ENCODE measurements around the gene ZNF746. TPM values are rescaled to one million over a fixed set of nuclear protein-coding genes. Genes with fewer than 3 reads are reported as not detected.

The ZNF746 gene
- total RNA-seq, 1 donor from 2014 or later: 29.0 TPM

DNA sequence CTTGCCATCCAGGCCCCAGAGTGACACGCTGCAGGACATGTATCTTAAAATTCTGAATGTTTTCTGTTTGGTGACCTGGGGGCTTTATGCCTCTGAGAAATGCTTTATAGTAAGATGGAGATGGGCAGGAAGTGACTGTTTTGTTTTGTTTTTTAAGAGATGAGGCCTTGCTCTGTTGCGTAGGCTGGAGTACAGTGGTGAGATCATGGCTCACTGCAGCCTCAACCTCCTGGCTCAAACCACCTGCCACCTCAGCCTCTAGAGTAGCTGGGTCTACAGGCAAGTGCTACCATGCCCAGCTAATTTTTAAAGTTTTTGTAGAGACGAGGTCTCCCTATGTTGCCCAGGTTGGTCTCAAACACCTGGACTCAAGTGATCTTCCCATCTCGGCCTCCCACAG is 57.4 kb downstream of the ZNF746 start:
- TF ChIP-seq, protein P1, sequence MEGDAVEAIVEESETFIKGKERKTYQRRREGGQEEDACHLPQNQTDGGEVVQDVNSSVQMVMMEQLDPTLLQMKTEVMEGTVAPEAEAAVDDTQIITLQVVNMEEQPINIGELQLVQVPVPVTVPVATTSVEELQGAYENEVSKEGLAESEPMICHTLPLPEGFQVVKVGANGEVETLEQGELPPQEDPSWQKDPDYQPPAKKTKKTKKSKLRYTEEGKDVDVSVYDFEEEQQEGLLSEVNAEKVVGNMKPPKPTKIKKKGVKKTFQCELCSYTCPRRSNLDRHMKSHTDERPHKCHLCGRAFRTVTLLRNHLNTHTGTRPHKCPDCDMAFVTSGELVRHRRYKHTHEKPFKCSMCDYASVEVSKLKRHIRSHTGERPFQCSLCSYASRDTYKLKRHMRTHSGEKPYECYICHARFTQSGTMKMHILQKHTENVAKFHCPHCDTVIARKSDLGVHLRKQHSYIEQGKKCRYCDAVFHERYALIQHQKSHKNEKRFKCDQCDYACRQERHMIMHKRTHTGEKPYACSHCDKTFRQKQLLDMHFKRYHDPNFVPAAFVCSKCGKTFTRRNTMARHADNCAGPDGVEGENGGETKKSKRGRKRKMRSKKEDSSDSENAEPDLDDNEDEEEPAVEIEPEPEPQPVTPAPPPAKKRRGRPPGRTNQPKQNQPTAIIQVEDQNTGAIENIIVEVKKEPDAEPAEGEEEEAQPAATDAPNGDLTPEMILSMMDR (IDR thresholded peaks at IDR 0.05): no peak
- TF ChIP-seq POLR2A (IDR thresholded peaks at IDR 0.05) (no peak), POLR2AphosphoS5 (IDR thresholded peaks at IDR 0.05; ENCODE audit: insufficient read depth in 1 of 2, low read depth in 1 of 2) (no peak)
- peak; percentile 46 to 49 for DNase-seq (ENCODE audit: extremely low spot score in 2 of 2)
- intact Hi-C loops (cut with DNase I): no loop called here

DNA sequence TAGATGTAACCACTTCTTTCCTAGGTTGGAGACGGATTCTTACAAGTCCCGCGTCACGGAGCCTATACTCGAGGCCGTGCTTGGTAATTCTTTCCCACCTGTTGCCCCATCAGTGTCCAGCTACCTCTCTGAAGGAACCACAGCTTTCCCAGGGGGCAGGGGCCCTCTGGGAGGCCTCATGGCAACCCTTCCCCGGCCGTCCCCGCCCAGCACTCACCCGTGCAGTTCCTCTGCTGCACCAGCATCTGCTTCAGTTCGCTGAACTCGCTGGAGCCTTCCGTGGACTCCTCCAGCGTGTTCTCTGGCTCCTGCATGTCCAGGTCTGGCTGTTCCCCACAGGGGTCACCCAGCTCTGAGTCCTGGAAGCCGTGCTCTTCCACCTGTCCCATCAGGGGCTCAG is 61.3 kb downstream of the ZNF746 start:
- Histone ChIP-seq H3K4me3 (no peak overlapping the region), H3K36me3 (peaks cover 0 to 37% of the 10 kb centered on the region in 2 donors), H3K27ac (no peak overlapping the region), H3K27me3 (no peaks in the 10 kb centered on the region), H3K4me1 (no peaks in the 10 kb centered on the region), H3K9me3 (no peaks in the 10 kb centered on the region)
- no peak for TF ChIP-seq POLR2AphosphoS5 (IDR thresholded peaks at IDR 0.05; ENCODE audit: insufficient read depth in 1 of 2, low read depth in 1 of 2)
- TF ChIP-seq POLR2A (IDR thresholded peaks at IDR 0.05): no peak
- TF ChIP-seq, protein P1 (IDR thresholded peaks at IDR 0.05): no peak
- DNase-seq (ENCODE audit: extremely low spot score in 2 of 2): peak in 1 of 2 donors; percentile 47
- intact Hi-C loops (cut with DNase I): no loop called here

More for the DNA sequence above, 57.4 kb downstream of the ZNF746 start:
- no peaks in the 10 kb centered on the region for H3K27me3 ChIP-seq
- no peaks in the 10 kb centered on the region for H3K4me1 ChIP-seq
- no peak overlapping the region for H3K27ac ChIP-seq
- no peaks in the 10 kb centered on the region for H3K9me3 ChIP-seq
- no peak overlapping the region for H3K4me3 ChIP-seq
- H3K36me3 ChIP-seq: peaks cover 0 to 16% of the 10 kb centered on the region in 2 donors

DNA sequence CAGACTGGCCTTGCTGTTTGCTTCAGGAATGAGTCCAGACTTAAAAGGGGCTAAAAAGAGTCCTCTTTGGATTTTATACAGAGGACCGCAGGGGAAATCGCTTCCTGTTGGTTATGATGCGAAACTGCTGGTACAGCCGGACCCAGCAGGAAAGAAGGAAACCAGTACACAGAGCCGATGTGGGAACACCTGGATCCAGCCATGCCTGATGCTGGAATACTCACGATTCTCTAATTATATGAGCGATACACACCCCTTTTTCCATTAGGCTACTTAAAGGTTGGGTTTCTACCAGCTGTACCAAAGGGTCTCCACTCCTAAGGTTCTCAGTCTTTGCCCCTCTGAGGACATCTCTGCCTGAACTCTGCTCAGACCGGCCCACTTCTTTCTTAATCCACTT is 64.5 kb downstream of the ZNF746 start:
- H3K27ac ChIP-seq: no peak overlapping the region
- peaks cover 0 to 47% of the 10 kb centered on the region in 2 donors for H3K36me3 ChIP-seq
- TF ChIP-seq, protein P1 (IDR thresholded peaks at IDR 0.05): no peak
- intact Hi-C loops (cut with DNase I): no loop called here
- DNase-seq (ENCODE audit: extremely low spot score in 2 of 2): no peak
- H3K4me3 ChIP-seq: no peak overlapping the region
- no peaks in the 10 kb centered on the region for H3K9me3 ChIP-seq
- no peaks in the 10 kb centered on the region for H3K4me1 ChIP-seq
- no peaks in the 10 kb centered on the region for H3K27me3 ChIP-seq

DNA sequence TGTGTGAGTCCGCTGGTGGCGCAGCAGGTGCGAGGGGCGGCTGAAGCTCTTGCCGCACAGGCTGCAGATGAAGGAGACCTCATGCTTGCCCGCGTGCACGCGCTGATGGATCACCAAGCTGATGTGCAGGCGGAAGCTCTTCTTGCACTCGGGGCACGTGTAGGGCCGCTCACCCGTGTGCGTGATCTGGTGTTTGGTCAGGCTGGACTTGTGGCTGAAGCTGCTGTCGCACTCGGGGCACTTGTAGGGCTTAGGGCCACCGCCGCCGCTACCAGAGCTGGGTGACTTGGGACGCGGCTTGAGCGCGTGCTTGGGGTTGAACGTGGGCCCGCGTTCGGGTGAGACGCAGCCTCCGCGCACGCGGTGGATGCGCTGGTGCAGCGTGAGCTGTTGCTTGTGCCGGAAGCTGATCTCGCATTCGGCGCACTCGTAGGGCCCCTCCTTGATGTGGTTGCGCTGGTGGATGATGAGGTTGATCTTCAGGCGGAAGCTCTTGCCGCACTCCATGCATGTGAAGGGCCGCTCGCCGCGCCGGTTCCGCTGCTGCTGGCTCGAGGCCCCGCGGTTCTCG is 65.4 kb downstream of the ZNF746 start:
- TF ChIP-seq, protein P1 (IDR thresholded peaks at IDR 0.05): no peak
- TF ChIP-seq POLR2AphosphoS5 (IDR thresholded peaks at IDR 0.05; ENCODE audit: insufficient read depth in 1 of 2, low read depth in 1 of 2) (no peak), POLR2A (IDR thresholded peaks at IDR 0.05) (no peak)
- intact Hi-C loops (cut with DNase I): no loop called here
- DNase-seq (ENCODE audit: extremely low spot score in 2 of 2): no peak
- Histone ChIP-seq H3K9me3 (no peaks in the 10 kb centered on the region), H3K36me3 (peaks cover 0 to 47% of the 10 kb centered on the region in 2 donors), H3K27ac (no peak overlapping the region), H3K27me3 (no peaks in the 10 kb centered on the region), H3K4me3 (no peak overlapping the region), H3K4me1 (no peaks in the 10 kb centered on the region)

DNA sequence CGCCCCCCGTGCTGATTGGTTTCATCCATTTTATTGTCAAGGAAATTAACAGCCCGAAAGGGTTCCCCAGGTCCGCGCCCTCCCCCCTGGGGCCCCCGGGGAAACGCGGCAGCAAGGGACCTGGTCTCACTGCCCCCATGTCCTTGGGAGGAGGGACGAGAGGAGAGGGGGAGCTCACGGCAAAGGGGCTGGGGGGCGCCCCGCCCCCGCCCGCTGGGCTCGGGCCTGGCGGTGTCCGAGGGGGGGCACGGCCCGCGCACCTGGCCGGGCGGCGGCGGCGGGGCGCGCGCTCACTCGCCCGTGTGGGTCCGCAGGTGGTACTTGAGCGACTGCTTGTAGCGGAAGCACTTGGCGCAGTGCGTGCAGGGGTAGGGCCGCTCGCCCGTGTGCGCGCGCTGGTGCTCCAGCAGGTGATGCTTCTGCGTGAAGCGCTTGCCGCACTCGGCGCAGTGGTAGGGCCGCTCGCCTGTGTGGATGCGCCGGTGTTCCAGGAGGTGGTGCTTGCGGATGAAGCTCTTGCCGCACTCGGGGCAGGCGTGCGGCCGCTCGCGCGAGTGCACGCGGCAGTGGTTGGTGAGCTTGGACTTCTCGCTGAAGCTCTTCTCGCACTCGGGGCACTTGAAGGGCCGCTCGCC is 66.0 kb downstream of the ZNF746 start:
- no peak for DNase-seq (ENCODE audit: extremely low spot score in 2 of 2)
- Histone ChIP-seq H3K9me3 (no peaks in the 10 kb centered on the region), H3K36me3 (peaks cover 0 to 45% of the 10 kb centered on the region in 2 donors), H3K4me1 (no peaks in the 10 kb centered on the region), H3K27me3 (no peaks in the 10 kb centered on the region), H3K27ac (no peak overlapping the region), H3K4me3 (no peak overlapping the region)
- TF ChIP-seq, protein P1 (IDR thresholded peaks at IDR 0.05): no peak
- TF ChIP-seq POLR2AphosphoS5 (IDR thresholded peaks at IDR 0.05; ENCODE audit: insufficient read depth in 1 of 2, low read depth in 1 of 2) (no peak), POLR2A (IDR thresholded peaks at IDR 0.05) (no peak)
- intact Hi-C loops (cut with DNase I): no loop called here
